Stimulated activated CD4-positive, alpha-beta T cell treated with anti-CD3 and anti-CD28 coated beads, Interleukin-4, amount 100 ng/mL, for 48 hours (primary cell): Measurements from ENCODE around the gene TSPAN3.

ENCODE experiments used
- DNase-seq, 2 donors: peaks; one replicate each; pipeline ENCODE4 v3.0.0-alpha.2; 2020; ENCODE audit warnings: low read depth in 2 of 2

TSPAN3 gene

DNA sequence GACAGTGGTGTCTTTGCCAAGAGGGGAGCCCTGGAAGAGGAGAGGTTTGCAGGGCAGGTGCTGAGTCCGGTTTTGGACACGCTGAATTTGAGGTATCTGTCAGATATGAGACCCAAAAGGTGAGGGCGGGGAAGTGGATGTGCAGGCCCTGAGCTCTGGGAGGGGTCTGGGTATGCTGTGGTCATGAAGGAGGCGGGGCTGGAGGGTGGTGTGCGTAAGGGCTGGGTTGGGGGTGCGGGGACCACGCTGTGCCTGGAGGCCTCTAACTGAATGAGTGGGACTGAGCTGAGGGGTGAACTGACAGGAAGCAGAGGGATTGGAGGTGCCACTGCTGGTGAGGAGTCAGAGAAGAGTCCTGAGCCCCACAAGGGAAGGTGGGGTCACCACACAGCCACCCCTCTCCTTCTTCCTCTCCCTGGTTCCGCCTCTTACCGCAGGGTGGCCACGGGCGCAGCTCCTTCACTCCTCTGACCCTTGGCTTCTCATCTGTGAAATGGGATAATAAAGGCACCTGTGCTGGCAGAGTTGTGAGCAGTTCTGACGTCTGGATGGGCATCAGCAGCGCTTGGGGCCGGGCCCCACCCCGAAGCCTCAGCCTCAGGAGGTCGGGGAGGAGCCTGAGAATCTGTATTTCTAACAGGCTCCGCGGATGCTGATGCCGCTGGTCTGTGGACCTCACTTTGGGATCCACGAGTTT is 47.2 kb downstream of the TSPAN3 start:
- no peak for DNase-seq

DNA sequence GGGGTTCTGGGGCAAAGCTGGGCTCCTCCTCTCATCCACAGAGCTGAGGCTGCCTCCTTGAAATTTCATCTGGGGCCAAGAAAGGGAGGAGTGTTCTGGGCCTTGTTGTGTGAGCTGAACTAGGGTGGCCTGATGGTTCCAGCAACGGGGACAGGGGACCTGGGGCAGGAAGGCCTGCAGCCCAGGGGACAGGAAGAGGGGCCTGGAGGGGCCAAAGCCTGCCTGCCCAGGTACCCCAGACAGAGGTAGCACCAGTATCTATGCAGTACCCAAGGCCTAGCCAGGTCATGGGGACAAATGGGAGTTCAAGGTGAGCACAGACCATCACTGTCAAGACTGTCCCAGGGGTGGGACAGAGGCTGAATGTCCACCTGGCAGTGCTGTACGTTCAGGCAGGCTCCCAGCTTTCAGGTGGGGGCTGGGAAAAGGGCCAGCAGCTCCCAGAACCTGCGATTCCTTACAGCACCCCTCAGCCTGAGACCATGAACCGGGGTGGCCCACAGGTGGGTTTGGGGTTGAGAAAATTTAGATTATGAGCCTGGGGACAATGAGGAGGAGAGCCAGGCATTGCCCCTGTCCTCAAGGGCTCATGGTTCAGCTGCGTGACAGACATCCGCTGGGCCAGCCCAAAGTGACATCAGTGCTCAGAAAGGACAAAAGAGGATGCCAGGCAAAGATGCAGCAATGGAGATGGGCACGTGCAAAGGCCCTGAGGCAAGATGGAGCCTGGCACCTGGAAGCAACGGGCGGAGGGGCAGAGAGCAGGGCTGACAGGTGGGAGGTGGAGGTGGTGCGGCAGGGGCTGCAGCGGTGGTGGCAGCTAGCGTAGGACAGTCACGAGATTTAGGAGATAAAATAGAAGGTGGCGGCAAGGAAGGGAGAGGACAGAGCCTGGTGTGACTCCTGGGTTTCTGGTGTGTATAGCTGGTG is 48.0 kb downstream of the TSPAN3 start:
- DNase-seq: no peak

DNA sequence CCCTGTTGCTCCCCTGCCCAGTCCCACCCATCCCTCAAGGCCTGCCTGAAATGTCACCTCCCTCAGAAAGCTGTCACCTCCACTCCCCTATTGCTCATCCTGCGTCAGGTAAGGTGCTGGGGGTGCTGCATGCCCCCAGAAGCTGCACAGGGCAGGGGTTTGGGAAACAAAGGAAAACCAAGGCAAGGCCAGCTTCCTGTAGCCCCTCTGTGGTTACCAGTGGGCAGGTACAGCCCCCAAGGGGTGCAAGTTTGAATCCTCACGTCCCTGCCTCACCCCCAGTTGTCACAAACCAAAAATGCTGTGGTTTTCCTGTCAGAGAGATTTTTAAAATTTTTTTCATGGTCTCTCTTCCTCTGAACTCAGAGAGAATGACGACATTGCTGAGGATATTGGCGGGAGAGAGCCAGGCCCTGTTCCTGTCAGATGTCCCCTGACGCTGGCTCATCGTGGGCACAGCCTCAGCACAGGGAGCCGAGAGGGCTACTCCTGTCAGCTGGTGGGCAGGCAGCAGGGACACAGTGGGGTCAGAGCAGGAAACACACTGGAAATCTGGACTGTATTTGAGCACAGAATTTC is 49.0 kb downstream of the TSPAN3 start:
- peak in 1 of 2 donors; percentile 41 for DNase-seq

DNA sequence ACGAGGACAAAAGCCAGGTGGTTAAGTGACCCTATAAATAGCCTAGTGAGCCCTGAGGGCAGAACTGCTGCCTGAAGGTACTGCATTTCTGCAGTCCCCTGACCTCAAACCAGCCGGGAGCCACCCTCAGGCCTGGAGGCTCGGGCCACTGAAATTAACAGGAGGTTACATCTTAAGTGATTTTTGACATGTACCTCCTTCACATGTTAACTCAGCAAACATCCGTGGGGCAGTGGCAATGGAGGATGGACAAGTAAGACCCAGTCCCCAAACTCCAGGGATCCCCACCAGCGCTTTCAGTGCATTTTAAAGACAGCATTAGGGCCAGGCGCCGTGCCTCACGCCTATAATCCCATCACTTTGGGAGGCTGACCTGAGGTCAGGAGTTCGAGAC is 49.8 kb downstream of the TSPAN3 start:
- DNase-seq: no peak

DNA sequence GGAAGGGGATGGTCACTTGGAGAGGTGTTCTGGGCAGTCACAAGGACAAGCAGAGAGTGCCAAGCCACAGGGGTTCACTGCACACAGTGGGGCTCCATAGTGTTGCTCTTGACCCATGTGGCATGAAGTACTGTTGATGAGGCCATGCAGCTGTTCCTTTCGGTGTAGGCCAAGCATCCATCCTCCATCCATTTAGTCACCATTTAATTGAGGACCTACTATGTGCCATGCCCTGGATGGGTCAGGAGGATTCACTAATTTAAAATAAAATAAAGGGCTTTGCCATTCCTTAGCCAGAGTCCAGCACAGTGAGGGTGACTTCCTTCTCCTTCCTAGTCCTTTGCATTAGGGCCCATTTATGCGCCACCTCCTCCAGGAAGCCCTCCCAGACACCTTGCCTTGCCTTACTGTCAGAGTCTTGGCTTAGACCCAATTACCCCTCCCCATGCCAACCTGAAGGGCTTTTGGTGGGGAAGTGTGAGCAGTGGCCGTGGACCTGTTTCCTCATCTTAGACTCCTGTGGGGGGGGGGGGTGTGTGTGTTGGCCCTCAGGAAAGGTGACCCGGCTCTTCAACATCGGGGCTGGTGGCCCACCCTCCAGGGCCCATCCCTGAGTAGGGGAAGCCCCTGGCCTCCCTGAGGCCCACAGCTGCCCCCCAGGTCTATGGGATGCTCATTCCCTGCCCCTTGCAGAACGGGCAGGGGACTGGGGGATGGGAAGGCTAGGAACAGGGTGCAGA is 50.4 kb downstream of the TSPAN3 start:
- no peak for DNase-seq

DNA sequence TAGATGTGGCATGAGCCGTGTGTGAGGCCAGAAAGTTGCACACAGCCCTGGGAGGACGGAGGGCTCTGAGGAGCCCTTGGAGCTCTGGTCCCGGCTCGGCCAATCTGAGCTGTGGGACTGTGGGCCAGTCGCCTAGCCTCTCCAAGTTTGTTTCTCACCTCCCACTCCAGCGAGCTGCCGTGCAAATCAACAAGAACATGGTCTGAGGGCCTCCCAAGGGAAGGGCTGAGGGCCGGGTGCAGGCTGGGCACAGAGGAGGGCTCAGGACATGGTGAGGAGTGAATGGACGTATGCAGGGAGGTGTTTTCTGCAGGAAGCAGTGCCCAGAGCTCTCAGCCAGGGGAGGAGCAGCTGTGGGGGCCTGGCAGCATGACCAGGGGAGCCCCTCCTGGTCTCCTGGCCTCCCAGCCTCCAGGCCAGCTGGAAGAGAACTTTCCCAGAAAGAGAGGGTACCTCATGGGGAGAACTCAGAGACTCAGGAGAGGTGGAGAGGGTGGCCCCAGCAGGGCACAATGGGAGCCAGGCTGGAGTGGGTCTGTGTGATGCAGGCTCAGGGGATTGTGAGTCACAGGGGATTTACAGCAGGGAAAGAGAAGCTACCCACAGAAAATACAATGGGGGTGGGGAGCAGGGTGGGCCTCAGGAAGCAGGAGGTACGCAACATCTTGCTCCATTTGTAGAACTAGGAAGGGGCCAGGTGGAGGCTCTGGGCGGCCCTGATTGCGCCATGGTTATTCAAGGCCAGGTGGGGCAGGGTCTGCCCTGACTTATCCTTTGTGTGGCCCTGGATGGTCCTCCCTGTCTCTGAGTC is 51.2 kb downstream of the TSPAN3 start:
- no peak for DNase-seq

DNA sequence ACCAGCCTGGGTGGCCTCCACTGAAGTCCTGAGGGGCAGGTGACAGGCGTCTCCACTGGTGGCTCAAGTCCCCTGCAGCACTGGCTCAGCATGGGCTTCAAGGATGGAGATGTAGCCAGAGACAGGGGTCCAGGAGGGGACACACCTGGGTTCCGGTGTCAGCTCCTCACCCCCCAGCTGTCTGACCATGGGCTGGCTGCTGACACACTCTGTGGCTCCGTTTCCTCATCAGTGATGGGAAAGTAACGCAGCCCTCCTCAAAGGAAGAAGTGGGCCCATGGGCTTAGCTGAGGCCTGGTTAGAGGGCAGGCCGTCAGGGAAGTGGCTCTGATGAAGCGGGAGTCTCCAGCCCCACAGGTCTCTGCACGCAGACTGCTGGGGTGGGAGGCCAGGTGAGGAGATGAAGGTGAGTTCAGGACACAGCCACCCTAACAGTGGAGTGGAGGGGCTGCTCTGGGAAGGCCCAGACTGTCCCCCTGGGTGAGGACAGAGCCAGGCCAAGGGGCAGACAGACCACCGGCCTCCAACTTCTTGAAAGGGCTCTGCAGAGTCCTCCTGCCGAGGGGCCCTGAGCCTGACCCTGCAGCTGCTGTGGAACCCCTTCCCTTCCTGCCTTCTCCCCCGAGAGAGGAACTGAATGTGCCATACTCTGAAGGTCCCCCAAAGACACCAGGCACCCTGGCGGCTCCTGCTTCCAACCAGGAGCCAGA is 52.0 kb downstream of the TSPAN3 start:
- no peak for DNase-seq

DNA sequence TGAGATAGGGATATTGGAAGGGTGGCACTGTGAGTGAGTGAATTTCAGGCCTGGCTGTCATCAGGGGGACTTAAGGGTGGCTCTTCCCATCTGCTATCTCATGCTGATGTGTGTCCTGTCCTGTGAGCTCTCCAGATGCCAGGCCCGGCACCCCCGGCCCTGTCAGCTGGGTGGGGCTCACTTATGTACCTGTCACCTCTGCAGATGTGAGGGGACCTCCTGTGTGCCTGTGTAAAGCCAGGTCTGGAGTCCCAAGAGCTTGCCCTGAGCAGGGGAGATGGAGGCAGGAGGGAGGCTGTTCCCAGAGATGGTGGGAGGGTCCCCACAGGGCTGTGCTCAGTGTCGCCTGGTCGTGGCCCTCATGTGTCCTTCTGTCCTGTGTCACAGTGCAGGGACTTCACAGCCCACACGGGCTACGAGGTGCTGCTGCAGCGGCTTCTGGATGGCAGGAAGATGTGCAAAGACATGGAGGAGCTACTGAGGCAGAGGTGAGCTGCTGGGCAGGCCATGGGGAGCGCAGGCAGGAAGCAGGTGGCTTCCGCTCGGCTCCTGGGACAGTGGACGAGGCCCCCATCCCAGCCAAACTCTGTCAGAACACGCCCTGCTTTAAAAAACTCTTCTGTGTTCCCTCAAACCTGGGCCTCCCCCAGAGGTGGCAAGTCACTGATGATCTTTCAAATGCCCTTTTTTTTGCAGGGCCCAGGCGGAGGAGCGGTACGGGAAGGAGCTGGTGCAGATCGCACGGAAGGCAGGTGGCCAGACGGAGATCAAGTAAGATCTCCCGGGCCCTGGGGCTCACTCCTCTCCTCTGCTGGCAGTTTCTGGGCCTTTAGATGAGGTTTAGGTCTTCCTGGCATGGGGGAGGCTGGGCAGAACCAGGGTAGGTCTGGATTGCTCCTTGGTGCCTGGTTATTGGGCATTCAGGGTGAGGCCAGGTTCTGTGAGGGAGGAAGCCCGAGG is 52.9 kb downstream of the TSPAN3 start:
- DNase-seq: no peak

DNA sequence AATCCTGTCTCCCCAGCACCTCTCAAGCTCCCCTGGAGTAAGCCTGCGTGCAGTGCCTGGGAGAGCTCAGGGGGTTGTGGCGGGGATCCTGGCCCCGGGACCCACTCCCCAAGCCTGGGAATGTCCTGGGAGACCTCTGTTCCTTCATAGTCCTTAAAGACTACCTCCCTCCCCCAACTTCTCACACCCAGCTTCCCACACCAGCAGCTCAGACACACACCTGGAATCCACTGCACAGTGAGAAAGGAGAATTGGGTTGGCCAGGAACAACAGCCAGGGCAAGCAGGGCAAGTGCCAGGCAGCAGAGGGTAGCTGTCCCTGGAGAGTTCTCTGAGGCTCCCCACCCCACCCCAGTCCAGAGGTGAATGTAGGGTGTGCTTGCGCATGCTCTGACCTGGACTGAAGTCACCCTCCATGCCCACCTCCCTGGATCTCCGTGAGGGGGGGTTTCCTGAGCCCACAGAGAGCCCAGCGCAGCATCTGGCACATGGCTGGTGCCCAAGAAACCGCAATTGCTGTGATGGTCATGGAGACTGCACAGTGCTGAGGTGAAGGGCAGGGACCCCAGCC is 53.7 kb downstream of the TSPAN3 start:
- DNase-seq: no peak

DNA sequence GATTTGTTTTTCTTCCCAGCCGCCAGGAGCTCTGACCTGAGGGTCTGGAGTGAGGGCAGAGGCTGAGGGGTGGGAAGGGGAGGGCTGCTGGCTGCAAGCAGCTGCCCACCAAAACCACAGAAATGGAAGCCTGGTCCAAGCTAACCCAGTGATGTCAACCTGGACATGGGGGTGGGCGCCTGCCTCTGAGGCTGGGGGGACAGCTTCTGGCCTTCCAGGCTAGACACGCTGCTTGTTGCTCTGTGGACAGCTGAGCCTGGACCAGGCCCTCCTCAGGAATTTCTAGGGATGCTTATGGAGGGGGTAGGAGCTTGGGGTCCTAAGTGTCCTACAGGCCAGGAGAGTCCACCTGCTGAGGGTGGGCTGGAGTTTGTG is 54.6 kb downstream of the TSPAN3 start:
- DNase-seq: no peak

DNA sequence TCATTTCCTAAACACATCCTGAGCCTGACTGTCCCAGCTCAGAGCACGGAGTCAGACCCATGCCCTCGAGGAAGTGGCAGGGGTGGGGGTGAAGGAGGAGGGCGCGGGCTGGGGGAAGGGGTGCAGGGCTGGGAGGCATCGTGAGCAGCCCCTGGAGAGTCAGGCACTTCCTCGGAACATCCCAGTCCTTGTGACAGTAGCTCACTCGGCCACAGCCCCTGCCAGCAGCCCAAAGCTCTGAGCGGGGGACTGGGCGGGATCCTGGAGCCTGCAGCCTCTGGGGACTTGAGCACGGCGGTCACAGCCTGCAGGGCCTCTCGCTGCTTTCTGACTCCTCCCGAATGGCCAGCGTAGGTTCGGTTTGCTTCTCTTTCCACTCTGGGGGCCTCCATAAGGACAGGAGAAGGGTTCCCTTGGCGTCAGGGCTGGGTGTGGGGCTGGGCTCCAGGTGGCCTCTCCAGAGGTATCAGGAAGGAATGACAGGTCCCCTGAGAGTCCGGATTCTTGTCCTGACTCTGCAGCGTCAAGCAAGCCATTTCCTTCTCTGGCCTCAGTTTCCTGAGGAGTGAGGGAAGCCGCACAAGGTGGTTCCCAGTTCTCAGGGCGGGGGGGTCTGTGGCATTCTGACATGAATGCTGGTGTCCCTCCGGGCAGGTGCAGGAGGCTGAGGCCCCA is 55.1 kb downstream of the TSPAN3 start:
- no peak for DNase-seq

DNA sequence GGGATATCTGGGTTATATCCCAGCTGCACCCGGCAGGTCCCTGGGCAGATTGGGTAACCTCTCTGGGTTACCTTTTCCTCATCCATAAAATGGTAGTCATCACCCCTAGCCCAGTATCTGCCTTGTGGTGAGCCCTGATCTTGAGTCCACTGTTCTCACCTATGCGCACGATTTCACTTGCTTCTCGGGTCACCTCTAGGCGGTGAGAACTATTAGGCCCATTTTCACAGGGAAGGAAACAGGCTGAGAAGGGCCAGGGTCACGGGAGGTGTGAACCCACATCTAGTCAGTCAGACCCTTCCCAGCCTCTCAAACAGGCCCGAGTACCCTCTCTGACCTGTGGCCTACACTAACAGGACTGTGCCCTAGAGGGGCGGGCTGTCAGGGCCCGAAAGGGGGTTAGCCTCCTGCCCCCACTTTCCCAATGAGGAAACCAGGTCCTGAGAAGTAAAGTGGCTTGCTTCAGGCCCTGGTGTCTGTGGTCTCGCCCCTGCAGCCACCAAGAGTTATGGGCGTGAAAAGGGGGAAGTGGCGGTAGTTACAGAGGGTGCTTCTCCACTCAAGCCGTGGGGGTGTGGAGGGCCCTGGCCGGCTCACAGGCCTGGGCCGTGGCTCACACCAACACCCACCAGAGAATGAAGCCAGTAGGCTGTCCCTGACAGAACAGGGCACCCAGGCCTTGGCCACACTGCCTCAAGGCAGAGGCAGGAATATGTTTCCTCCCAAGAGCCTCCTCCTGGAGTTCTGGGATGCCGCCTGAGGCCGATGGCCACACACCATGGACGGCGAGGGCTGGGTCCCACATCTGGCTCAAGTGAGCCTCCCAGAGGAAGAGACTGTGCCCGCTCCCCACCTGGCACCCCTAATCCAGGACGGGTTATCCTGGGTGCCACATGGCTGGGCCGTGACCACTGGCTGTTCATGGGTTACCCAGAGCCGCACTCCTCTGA is 56.5 kb downstream of the TSPAN3 start:
- DNase-seq: no peak

DNA sequence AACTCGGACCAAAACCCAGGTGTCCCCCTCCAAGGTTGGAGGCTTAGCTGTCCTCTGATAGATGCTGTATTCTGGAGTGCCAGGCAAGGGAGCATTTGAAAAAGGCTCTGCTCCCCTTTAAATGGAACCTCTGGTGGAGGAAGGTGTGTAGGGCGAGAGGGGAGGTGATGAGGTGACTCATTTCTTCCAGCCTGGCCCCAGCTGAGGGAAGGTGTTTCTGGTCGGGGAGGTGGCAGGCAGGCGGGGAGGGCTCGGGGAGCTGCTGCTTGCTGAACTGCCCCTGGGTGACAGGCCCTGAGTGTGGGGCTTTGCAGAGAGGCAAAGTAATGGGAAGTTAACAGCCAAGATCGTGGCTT is 57.2 kb downstream of the TSPAN3 start:
- peak; percentile 73 to 80 for DNase-seq

DNA sequence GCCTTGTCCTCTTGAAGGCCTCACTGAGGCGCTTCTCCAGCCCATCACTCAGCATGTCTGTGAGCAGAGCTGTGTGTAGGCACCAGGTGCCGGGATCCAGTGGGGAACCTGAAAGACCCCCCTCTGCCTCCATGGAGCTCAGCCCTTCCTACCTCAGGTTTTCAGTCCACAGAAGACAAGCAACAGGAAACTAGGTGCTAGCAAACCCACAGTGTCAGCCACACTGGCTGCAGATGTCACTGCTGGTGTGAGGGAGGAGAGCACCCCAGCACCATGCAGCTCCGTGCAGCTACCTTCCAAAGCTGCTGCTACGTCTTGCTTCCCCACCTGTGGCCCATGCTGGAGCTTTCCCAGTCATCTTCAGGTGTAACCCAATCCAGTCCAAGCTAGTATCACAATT is 58.0 kb downstream of the TSPAN3 start:
- no peak for DNase-seq

DNA sequence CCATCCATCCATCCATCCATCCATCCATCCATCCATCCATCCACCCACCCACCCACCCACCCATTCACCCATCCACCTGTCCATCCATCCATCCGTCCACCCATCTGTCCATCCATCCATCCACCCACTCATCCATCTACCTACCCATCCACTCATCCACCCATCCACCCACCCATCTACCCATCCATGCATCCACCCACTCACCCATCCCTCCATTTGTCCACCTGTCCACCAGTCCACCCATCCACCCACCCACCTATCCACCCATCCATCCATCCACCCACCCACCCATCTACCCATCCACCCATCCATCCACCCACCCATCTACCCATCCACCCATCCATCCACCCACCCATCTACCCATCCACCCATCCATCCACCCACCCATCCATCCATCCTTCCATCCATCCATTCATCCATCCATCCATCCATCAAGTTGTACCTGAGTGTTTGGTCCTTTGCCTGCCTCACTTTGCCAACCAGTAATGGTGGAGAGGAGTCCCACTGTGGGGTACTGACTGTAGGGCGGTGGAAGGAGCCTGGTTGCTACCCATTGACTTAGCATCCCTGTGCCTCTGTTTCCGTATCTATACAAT is 58.7 kb downstream of the TSPAN3 start:
- no peak for DNase-seq

DNA sequence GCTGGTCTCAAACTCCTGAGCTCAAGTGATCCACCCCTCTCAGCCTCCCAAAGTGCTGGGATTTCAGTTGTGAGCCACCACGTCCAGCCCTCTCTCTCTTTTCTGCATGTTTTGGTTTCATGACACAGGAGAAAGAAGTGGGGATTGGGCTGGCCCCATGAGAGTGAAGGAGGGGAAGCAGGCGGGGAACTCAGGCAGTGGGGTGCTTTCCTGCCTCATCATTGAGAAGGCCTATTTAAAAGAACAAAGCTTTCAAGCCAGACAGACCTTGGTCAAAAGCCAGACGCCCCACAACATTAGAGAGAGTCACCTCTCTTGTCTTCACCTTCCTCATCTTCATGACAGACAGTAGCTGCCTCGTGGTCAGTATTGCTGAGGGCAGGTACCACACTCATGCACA is 60.1 kb downstream of the TSPAN3 start:
- DNase-seq: no peak

DNA sequence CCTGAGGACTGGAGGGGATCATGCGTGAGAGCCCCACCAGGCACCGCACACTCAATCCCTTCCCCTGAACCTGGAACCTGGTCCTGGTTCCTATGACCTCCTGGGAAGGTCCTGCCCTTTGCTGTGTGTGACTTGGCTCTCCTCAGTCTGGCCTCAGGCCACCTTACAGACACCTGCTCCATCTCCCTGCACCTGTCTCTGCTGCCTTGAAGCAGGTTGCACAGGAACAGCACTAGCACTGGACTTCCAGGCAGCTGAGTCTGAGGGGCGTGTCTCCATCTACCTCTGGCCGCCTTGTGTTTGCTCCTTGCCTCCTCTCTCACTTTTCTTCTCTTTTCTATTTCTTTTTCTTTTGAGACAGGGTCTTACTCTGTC is 60.6 kb downstream of the TSPAN3 start:
- DNase-seq: no peak
